AG04450 (cell line): ENCODE measurements around the gene ELP4. TPM values are rescaled to one million over a fixed set of nuclear protein-coding genes. Genes with fewer than 3 reads are reported as not detected.
A peak's percentile ranks its signal among the peaks of the same experiment; 100 is the strongest.

ENCODE experiments used
- CTCF ChIA-PET: fragments of 300-600, 350-600 bp; formaldehyde crosslinking; extraction: SDS; loops from one replicate; lab custom pipeline; 2022; ENCODE audit warnings: antibody characterized with exemption, inconsistent platforms; lab: Charles Lee
- POLR2A ChIA-PET: fragments of 350-600 bp; formaldehyde crosslinking; extraction: SDS; loops from one replicate; lab custom pipeline; 2021; ENCODE audit warnings: antibody characterized with exemption, inconsistent platforms; lab: Yijun Ruan, JAX
- DNase-seq: peaks from one replicate; pipeline ENCODE4 v3.0.0-alpha.2; 2011; ENCODE audit warnings: low read depth, low spot score
- H3K27ac ChIP-seq: one replicate; pipeline ENCODE4 v1.5.1; 2012; ENCODE audit warnings: low read depth, low read length, control low read depth
- H3K27me3 ChIP-seq: one replicate; pipeline ENCODE4 v1.6.0; 2012; ENCODE audit warnings: low read length; ENCODE audit not compliant: control insufficient read depth, insufficient read depth
- H3K4me3 ChIP-seq: 2 replicates; pipeline ENCODE4 v1.5.1; 2011; ENCODE audit warnings: mild to moderate bottlenecking, low read depth, low read length, control low read depth
- H3K9me3 ChIP-seq: 2 replicates; pipeline ENCODE4 v1.5.1; 2012; ENCODE audit warnings: low read length; ENCODE audit not compliant: control insufficient read depth, insufficient read depth
- polyA plus RNA-seq: library from polyadenylated mRNA; depleted of rRNA; stranded (reverse); fragments of >200 nt; gene quantifications from 2 replicates; pipeline ENCODE4 v1.2.3, GENCODE V29; 2011
- TF ChIP-seq, protein P1 (sequence below): IDR thresholded peaks from 2 replicates; pipeline ENCODE4 v1.5.1; 2011; ENCODE audit warnings: low read depth, low read length, control low read depth, inconsistent platforms

Gene ELP4
- polyA plus RNA-seq, 1 experiment = 15.5 TPM

- Histone ChIP-seq H3K27ac (no peak overlapping the region), H3K27me3 (peaks cover 98% of the 10 kb centered on the region), H3K9me3 (peaks cover 24% of the 10 kb centered on the region; the same call in 1 of the 2 replicates), H3K4me3 (no peak overlapping the region)
- DNase-seq = no peak
- TF ChIP-seq, protein P1, sequence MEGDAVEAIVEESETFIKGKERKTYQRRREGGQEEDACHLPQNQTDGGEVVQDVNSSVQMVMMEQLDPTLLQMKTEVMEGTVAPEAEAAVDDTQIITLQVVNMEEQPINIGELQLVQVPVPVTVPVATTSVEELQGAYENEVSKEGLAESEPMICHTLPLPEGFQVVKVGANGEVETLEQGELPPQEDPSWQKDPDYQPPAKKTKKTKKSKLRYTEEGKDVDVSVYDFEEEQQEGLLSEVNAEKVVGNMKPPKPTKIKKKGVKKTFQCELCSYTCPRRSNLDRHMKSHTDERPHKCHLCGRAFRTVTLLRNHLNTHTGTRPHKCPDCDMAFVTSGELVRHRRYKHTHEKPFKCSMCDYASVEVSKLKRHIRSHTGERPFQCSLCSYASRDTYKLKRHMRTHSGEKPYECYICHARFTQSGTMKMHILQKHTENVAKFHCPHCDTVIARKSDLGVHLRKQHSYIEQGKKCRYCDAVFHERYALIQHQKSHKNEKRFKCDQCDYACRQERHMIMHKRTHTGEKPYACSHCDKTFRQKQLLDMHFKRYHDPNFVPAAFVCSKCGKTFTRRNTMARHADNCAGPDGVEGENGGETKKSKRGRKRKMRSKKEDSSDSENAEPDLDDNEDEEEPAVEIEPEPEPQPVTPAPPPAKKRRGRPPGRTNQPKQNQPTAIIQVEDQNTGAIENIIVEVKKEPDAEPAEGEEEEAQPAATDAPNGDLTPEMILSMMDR = no peak
- ChIA-PET POLR2A (no interaction called here), CTCF (no interaction called here)
Observed at GRCh38 chr11:31824879-31825837, 315.6 kb downstream of the ELP4 start.

GRCh38 chr11:31825838-31826484 lies 316.4 kb downstream of the ELP4 start:
- CTCF ChIA-PET = no interaction called here
- H3K27ac ChIP-seq = no peak overlapping the region
- peaks cover 20% of the 10 kb centered on the region; the same call in 1 of the 2 replicates for H3K9me3 ChIP-seq
- H3K27me3 ChIP-seq = peaks cover 93% of the 10 kb centered on the region
- TF ChIP-seq, protein P1 = no peak
- DNase-seq = no peak
- POLR2A ChIA-PET = no interaction called here
- no peak overlapping the region for H3K4me3 ChIP-seq

GRCh38 chr11:31826536-31827438 lies 317.2 kb downstream of the ELP4 start:
- Histone ChIP-seq H3K9me3 (peaks cover 20% of the 10 kb centered on the region; the same call in 1 of the 2 replicates), H3K27ac (no peak overlapping the region), H3K4me3 (peak overlapping the region; percentile 39), H3K27me3 (peaks cover 91% of the 10 kb centered on the region)
- DNase-seq = no peak
- POLR2A ChIA-PET = no interaction called here
- TF ChIP-seq, protein P1 = no peak
- CTCF ChIA-PET = no interaction called here

DNA sequence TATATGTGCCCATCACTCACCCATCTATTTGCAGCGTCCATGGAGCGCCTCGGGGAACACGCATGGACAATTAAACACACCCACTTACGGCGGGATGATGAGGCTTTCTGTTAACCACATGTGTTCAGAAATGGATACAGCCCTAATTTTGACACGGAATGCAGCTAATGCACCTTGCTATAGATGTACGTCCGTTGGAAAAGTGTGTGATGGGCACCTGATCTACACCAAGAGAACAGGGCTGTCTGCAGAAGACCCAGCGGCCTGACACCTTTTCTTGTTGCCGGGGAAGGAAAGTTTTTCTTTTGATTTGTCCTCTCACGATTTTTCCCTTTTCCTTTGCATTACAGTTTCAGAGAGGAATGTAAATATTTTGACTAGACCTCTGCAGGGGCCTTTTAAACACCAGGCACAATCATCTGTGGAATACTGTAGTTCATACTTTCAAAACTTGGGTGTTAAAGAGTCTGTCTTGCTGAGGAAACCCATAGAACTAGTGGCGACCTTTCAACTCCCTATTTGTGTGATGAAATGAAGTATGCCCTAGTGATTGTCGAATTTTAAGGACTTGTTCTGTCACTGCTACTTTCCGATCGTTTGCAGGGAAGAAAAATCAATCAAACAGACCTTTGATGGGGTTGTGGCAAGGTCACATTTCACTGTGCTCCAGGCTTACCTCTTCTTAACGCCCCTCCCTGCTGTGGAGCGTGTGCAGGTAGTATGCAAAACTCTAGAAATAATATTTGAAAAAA lies 318.1 kb downstream of the ELP4 start:
- peak overlapping the region; percentile 39 for H3K4me3 ChIP-seq
- DNase-seq = peak; percentile 34
- TF ChIP-seq, protein P1 = no peak

More for the DNA sequence above, 318.1 kb downstream of the ELP4 start:
- Histone ChIP-seq H3K9me3 (peaks cover 17% of the 10 kb centered on the region; the same call in 1 of the 2 replicates), H3K27me3 (peaks cover 86% of the 10 kb centered on the region), H3K27ac (no peak overlapping the region)
- ChIA-PET CTCF (no interaction called here), POLR2A (no interaction called here)
